GM12878 (cell line): ENCODE results near the gene SNAPC2. TPM values are rescaled to one million over a fixed set of nuclear protein-coding genes. Genes with fewer than 3 reads are reported as not detected.

ENCODE experiments used
- ATAC-seq: fragments of 200-7000 bp; cut with Tn5 transposase; 3 replicates; pipeline ENCODE4 v1.9.1; 2020; ENCODE audit warnings: mild to moderate bottlenecking, moderate library complexity
- BruUV-seq: library from RNA; stranded (reverse); fragments of 400-500 nt; replicated peaks from 2 replicates; lab custom pipeline; 2021; lab: Mats Ljungman, UMichigan
- CTCF ChIA-PET: fragments of 300-600 bp; sonication (Branson Sonifier 250); formaldehyde crosslinking; extraction: SDS; loops from one replicate; lab custom pipeline; 2021; ENCODE audit warnings: inconsistent platforms; lab: Yijun Ruan, JAX
- POLR2A ChIA-PET: fragments of 350-600 bp; formaldehyde crosslinking; extraction: SDS; loops from one replicate; lab custom pipeline; 2021; ENCODE audit warnings: inconsistent platforms; lab: Charles Lee
- RAD21 ChIA-PET: fragments of 300-600 bp; sonication (Branson Sonifier 250); formaldehyde crosslinking; loops from one replicate; lab custom pipeline; 2023; ENCODE audit warnings: antibody characterized with exemption; ENCODE audit not compliant: unreplicated experiment; lab: Charles Lee
- SMC1A ChIA-PET: fragments of 300-600 bp; sonication (Branson Sonifier 250); formaldehyde crosslinking; loops from one replicate; lab custom pipeline; 2023; ENCODE audit not compliant: unreplicated experiment, uncharacterized antibody; lab: Charles Lee
- DNase-seq: peaks from one replicate; pipeline ENCODE4 v3.0.0-alpha.2; 2011; ENCODE audit warnings: low read depth, low spot score
- FAIRE-seq: peaks from 3 replicates; lab custom pipeline; 2011; peaks lifted over from hg19 to GRCh38; lab: Jason Lieb, UNC
- H2AFZ ChIP-seq: 2 replicates; pipeline ENCODE4 v1.6.0; 2011; ENCODE audit warnings: low read depth, low read length, control low read depth; ENCODE audit not compliant: control insufficient read depth
- H3K27ac ChIP-seq: 2 replicates; pipeline ENCODE4 v1.5.1; 2011; ENCODE audit warnings: control low read depth; ENCODE audit not compliant: control insufficient read depth, insufficient read depth
- H3K27me3 ChIP-seq, 2 experiments: replicated peaks in 1 of 2; 2 replicates each; pipeline versions ENCODE4 v1.6.0 to v1.6.1; 2011; ENCODE audit warnings: low read length in 1 of 2; ENCODE audit not compliant: control insufficient read depth in 2 of 2, insufficient read depth in 2 of 2
- H3K36me3 ChIP-seq, 2 experiments: 2 replicates each; pipeline ENCODE4 v1.5.1; 2011; ENCODE audit warnings: low read length in 1 of 2; ENCODE audit not compliant: control insufficient read depth in 2 of 2, insufficient read depth in 2 of 2
- H3K4me1 ChIP-seq: 2 replicates; pipeline ENCODE4 v1.6.1; 2011; ENCODE audit warnings: mild to moderate bottlenecking, low read length, moderate library complexity, mixed read lengths; ENCODE audit not compliant: control insufficient read depth, insufficient read depth
- H3K4me2 ChIP-seq: 2 replicates; pipeline ENCODE4 v1.6.0; 2011; ENCODE audit warnings: control low read depth; ENCODE audit not compliant: control insufficient read depth, insufficient read depth
- H3K4me3 ChIP-seq: fragments of 200-600 bp; sonication (generic); 2 replicates; pipeline ENCODE4 v1.5.1; 2016
- H3K79me2 ChIP-seq: 2 replicates; pipeline ENCODE4 v1.6.0; 2011; ENCODE audit warnings: low read length; ENCODE audit not compliant: control insufficient read depth, insufficient read depth
- H3K9ac ChIP-seq: 2 replicates; pipeline ENCODE4 v1.8.0; 2011; ENCODE audit warnings: low read length, control low read depth, mixed read lengths; ENCODE audit not compliant: control insufficient read depth, insufficient read depth
- H3K9me3 ChIP-seq: replicated peaks from 3 replicates; pipeline ENCODE4 v1.5.1; 2011; ENCODE audit warnings: mild to moderate bottlenecking, low read length; ENCODE audit not compliant: control insufficient read depth, insufficient read depth
- H4K20me1 ChIP-seq: 2 replicates; pipeline ENCODE4 v1.6.0; 2011; ENCODE audit not compliant: control insufficient read depth, insufficient read depth
- CREM ChIP-seq: IDR thresholded peaks from 2 replicates; pipeline ENCODE4 v1.6.1; 2014; ENCODE audit warnings: antibody characterized with exemption, low read depth
- HDGF ChIP-seq: fragments of 450-650 bp; IDR thresholded peaks from 2 replicates; pipeline ENCODE4 v1.6.1; 2016; ENCODE audit warnings: antibody characterized with exemption
- NFIC ChIP-seq: IDR thresholded peaks from 2 replicates; pipeline ENCODE4 v1.6.1; 2012; ENCODE audit warnings: low read depth, mild to moderate bottlenecking, inconsistent platforms, low read length, moderate library complexity
- NKRF ChIP-seq: fragments of 450-650 bp; conservative IDR thresholded peaks from 2 replicates; pipeline ENCODE4 v1.6.1; 2017; ENCODE audit warnings: mild to moderate bottlenecking, moderate library complexity
- POU2F2 ChIP-seq: IDR thresholded peaks from 3 replicates; pipeline ENCODE4 v1.6.1; 2011; ENCODE audit warnings: low read depth, mild to moderate bottlenecking, low read length, borderline replicate concordance
- SMAD5 ChIP-seq: IDR thresholded peaks from 2 replicates; pipeline ENCODE4 v1.6.1; 2016; ENCODE audit warnings: antibody characterized with exemption, low read depth
- SREBF1 ChIP-seq: IDR thresholded peaks from 2 replicates; pipeline ENCODE4 v1.6.1; 2012; ENCODE audit warnings: mild to moderate bottlenecking, low read length
- ZBTB40 ChIP-seq: fragments of 450-650 bp; IDR thresholded peaks from 2 replicates; pipeline ENCODE4 v1.6.1; 2016; ENCODE audit warnings: mild to moderate bottlenecking, moderate library complexity, borderline replicate concordance
- WGBS: methylation state at CpG from one replicate; pipeline ENCODE4 v1.1.6; 2016; ENCODE audit warnings: low lambda C conversion rate; ENCODE audit not compliant: insufficient replicate concordance, insufficient coverage; ENCODE audit errors: missing lambda C conversion rate; 5-methylcytosine and 5-hydroxymethylcytosine counted together
- in situ Hi-C: fragments of 300-500 bp; cut with MboI; formaldehyde crosslinking; loops from 9 replicates; pipeline ENCODE4 v1.14.3; 2018; ENCODE audit warnings: mixed read lengths
- intact Hi-C: fragments of 100-400 bp; cut with micrococcal nuclease; formaldehyde crosslinking; loops from one replicate; pipeline ENCODE4 v1.14.2; 2022; ENCODE audit not compliant: unreplicated experiment
- polyA plus RNA-seq, 11 experiments: library from polyadenylated mRNA; depleted of rRNA in 4 of 11; unstranded in 6 of 11; stranded (reverse) in 5 of 11; fragments of >200 nt; fragmentation: Nextera tagmentation in 4 of 11; fragmentation: Illumina TruSeq in 1 of 11; extraction: Ambion mirVana in 4 of 11; extraction: Trizol in 1 of 11; gene quantifications; 1 replicate in 1 of 11; 2 replicates in 10 of 11; pipeline versions ENCODE4 v1.2.1 to v1.2.3, GENCODE V29; 2011 to 2016; ENCODE audit warnings: inconsistent platforms in 2 of 11, missing spikeins in 2 of 11, low read depth in 1 of 11
- total RNA-seq, 4 experiments: library from RNA; depleted of rRNA in 3 of 4; stranded (reverse); fragments of >200 nt in 3 of 4; fragmentation: Illumina TruSeq in 1 of 4; extraction: Trizol in 1 of 4; gene quantifications; 2 replicates each; pipeline versions ENCODE4 v1.2.1 to v1.2.3, GENCODE V29; 2013 to 2021

Gene SNAPC2
- total and polyA plus RNA-seq, 10 of the 15 experiments (the other 5 are each of a cell fraction or from before 2014, with no cell fraction given), result 0.19 to 20.8 (median 12.6) TPM

- TF ChIP-seq ZBTB40 (peak; percentile 19; the same call in 1 of the 2 replicates), SMAD5 (no peak), SREBF1 (no peak), POU2F2 (no peak)
These were observed at the start of gene SNAPC2 (continued) for GRCh38 chr19:7919610-7920518.

- SMC1A ChIA-PET, result no interaction called here
- intact Hi-C loops, result no loop called here
- no peaks in the 10 kb centered on the region; the same call in 2 of the 3 replicates for H3K9me3 ChIP-seq
- BruUV-seq, result no TSS peak
- no peak overlapping the region for H3K9ac ChIP-seq
- H4K20me1 ChIP-seq, result no peaks in the 10 kb centered on the region
- no peak overlapping the region for H3K4me2 ChIP-seq
- no peak for TF ChIP-seq CREM
- no peak for TF ChIP-seq NKRF
- peak; percentile 46; the same call in 1 of the 2 replicates for TF ChIP-seq HDGF
- TF ChIP-seq NFIC, result no peak
- TF ChIP-seq, all 136 proteins: peak for 1
- POLR2A ChIA-PET, result no interaction called here
- Histone ChIP-seq H3K27ac (no peak overlapping the region), H2AFZ (no peak overlapping the region), H3K27me3 (peaks cover 3% of the 10 kb centered on the region in 2 experiments; a peak in 3 of 4 replicates), H3K4me3 (no peak overlapping the region), H3K36me3 (no peaks in the 10 kb centered on the region), H3K79me2 (no peaks in the 10 kb centered on the region), H3K4me1 (peaks cover 12% of the 10 kb centered on the region; the same call in 1 of the 2 replicates)
- no peak for DNase-seq
- in situ Hi-C loops, result no loop called here
- CTCF ChIA-PET, result interaction anchor here (0.6 kb wide), 1 partner anchor 381 kb away, joined by 3 read pairs; no protein-coding TSS in a partner anchor
- peak; percentile 12 for ATAC-seq
- FAIRE-seq, result peak; percentile 62
- 16% methylated on average over 10 of the region's 11 CpGs for WGBS
- RAD21 ChIA-PET, result no interaction called here
These were observed 49.3 kb upstream of the SNAPC2 start for GRCh38 chr19:7870571-7871436.
